NAMALWA (cell line): ENCODE results near the gene ATG16L1.

Experiments used
- DNase-seq: peaks from one replicate; pipeline ENCODE4 v3.0.0-alpha.2; 2015; ENCODE audit warnings: low spot score

Gene ATG16L1

GRCh38 chr2:233227346-233227978 lies 24.0 kb upstream of the ATG16L1 start:
- no peak for DNase-seq

- no peak for DNase-seq
Measured at GRCh38 chr2:233228376-233228775, 23.1 kb upstream of the ATG16L1 start.

DNA sequence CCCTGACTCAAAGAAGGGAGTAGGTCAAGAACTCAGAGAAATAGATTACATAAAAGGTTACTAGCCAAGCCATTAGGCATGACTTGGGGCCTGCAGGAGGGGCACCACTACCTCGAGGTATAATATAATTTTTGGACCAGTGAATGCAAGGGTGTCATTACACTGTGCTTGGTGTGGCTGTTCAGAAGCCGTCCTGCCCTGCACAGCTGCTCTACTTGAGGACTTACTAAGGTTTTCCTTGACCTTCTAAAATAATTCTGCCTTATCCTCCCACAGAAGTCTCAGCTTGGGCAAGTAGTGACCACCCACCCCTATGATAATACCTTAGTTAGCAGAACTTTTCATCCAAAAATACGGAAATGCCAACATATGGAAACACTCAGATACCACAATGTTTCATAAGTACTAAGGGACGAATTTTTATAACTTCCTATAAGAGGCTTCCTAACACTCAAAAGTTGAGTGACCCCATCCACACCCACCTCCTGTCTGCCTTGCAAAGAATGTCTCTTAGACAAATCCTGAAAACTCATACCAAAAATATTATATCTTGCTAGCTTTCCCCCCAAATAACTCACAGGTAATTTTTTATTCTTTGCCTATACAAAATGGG lies 17.7 kb upstream of the ATG16L1 start:
- DNase-seq = no peak

GRCh38 chr2:233234264-233234663 lies 17.2 kb upstream of the ATG16L1 start:
- DNase-seq = no peak

DNA sequence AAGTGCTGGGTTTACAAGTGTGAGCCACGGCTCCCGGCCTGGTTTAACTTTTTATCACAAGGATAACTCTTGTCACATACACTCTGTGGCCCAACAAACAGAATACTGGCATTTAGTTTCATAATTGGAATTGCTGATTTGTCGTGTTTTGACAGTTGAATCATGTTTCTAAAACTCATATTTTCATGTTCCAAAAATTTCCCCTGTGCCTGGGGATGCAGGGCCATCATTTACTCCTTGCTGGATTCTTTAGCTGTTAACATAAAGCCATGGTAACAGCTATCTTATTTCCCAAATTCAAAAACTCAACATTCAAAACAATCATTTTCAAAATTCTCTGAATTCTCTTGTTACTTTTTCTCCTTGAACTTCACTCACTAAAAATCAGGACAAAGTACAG lies 16.5 kb upstream of the ATG16L1 start:
- no peak for DNase-seq

DNA sequence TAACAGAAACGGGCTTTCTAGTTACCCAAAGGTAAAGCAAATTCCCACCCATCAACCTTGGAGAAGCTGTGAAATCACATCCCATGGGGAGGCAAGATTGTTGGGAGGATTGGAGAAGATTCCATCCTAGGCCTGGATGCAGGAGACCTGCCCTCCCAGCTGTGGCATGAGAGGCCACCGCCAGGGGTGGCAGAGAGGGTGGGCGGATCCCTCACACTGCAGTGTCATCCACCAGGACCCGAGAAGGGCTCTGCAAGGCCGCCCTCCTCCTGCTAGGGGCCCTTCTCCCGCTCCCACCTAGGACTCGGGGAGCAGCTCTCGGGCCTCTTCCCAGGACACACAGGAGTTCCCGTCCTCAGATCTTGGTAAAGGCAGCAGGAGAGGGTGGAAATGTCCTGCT lies 15.5 kb upstream of the ATG16L1 start:
- DNase-seq = no peak

DNA sequence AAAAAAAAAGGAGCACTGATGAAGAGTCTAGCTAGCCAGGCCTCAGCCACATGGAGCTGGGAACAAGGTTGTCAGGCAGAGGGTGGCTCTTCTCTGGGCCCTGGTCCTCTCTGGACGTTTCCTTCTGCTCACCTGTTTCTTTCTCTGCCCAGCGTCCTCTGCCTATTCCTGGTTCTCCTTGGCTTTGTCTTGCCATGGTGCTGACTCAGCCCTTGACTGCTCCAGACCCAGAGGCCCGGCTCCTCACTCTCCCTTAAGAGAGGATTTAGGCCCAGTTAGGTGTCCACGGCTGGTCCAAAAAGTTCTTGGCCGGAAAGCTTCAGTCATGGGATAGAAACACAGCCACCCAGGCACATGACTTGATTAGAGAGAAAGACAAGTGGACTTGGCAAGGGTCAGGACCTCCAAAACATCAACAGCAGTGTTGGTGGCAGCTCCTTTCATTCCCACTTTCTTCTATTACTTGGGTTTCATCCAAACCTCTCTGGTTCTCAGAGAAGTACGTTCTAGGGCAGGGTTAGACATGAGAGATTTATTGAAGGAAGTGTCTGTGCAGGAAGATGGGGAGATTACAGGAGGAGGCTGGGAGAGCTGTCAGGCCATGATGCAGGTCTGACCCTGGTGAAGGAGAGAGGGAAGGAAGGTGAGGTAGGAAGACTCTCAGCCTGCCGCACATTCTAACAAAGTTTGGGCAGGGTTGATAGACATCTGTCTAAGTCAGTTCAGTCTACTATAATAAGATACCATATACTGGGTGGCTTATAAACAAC lies 14.5 kb upstream of the ATG16L1 start:
- no peak for DNase-seq

GRCh38 chr2:233240897-233241296 lies 10.6 kb upstream of the ATG16L1 start:
- DNase-seq = no peak

- DNase-seq = no peak
Measured at GRCh38 chr2:233241803-233242202, 9.7 kb upstream of the ATG16L1 start.

GRCh38 chr2:233242231-233242927 lies 9.1 kb upstream of the ATG16L1 start:
- DNase-seq = no peak

- no peak for DNase-seq
Measured at GRCh38 chr2:233243348-233243747, 8.1 kb upstream of the ATG16L1 start.

DNA sequence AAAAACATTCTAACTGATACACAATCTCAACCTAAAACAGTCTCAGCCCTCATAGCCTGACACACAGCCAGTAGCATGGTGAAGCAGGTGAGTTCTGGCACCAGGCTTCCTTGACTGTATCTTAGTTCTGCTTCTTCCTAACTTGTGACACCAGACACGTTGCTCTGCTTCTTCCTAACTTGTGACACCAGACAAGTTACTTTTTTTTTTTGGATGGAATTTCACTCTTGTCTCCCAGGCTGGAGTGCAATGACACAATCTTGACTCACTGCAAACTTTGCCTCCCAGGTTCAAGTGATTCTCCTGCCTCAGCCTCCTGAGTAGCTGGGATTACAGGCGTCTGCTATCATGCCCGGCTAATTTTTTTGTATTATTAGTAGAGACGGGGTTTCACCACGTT lies 6.7 kb upstream of the ATG16L1 start:
- DNase-seq = no peak

GRCh38 chr2:233245406-233245805 lies 6.1 kb upstream of the ATG16L1 start:
- no peak for DNase-seq

DNA sequence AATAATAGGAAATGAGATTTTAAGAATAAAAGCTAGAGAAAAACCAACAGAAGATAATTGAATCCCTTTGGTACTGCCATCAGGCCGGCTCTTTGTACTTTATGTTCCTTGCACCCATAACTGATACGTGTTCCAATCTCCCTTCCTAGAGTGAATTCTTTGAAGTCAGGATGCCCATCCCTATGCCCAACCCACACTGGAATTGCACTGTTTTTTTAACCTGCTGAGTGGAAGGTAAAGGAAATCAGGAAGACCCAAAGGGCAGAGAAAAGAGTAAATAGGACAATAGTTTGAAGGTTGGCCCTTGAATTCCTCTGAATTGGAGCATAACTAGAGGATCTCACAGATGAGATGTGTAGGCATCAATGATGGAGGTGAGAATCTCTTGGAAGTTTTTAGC lies 4.4 kb upstream of the ATG16L1 start:
- no peak for DNase-seq

DNA sequence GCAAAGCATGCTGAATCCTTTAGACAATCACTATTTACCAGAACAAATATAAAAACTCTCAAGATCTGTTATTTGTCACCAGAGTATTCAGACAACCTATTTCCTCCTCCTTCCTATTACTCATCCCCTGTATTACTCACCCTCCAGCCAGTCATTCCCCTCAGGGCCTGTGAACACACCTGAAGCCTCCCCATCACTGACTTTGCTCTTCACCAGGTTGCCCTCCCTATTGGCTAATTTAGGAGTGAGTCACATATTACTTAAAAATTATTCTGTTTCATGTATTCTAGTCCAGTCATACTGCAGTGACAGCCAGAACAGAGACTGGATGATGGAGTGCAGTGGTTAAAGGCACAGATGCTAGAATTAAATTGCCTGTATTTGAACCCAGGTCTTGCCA lies 3.7 kb upstream of the ATG16L1 start:
- no peak for DNase-seq

- no peak for DNase-seq
Measured at GRCh38 chr2:233248999-233249398, 2.5 kb upstream of the ATG16L1 start.

GRCh38 chr2:233250568-233250967 lies 905 bp upstream of the ATG16L1 start:
- no peak for DNase-seq

DNA sequence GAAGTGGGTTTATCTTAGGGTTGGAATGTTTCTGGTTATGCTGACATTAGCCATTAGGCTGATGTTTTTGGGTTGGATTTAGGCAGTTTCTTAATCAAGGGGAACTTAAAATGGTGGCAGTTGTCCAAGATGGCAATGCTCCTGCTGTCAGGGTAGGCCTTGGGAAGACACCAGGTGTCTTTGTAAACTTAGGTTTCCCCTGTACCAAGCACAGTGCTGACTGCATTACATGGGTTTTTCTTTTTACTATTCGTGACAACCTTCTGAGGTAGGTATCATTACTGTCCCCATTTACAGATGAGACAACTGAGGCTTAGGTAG lies 528 bp upstream of the ATG16L1 start:
- no peak for DNase-seq

DNA sequence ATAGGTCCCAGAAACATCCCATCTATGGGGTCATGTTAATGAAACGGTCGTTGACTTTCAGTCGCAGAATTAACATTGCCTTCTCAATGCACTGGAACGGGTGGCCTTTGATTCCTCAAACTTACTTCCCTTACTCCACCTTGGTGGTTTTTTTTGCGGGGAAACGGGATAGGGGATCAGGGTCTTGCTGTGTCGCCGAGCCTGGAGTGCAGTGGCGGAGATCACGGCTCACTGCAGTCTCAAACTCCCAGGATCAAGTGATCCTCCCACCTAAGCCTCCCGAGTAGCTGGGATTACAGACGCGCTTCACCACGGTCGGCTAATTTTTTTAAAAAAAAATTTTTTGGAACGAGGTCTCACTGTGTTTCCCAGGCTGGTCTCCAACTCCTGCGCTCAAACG lies 754 bp downstream of the ATG16L1 start:
- DNase-seq = no peak

DNA sequence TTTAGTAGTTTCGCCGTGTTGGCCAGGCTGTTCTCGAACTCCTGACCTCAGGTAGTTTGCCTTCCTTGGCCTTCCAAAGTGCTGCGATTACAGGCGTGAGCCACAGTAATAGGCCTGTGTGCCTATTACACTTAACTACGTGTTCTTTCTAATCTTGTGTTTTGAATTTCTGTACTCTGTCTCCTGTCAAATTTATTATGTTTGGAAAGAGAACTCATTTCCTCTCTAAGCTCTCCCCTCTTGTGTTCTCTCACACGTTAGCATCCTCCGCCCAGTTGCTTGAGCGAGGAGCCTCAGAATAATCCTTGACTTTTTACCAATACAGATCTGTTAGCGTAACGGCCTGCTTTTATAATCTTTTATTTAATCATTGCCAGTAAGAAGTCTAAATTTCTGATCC lies 3.7 kb downstream of the ATG16L1 start:
- DNase-seq = no peak

DNA sequence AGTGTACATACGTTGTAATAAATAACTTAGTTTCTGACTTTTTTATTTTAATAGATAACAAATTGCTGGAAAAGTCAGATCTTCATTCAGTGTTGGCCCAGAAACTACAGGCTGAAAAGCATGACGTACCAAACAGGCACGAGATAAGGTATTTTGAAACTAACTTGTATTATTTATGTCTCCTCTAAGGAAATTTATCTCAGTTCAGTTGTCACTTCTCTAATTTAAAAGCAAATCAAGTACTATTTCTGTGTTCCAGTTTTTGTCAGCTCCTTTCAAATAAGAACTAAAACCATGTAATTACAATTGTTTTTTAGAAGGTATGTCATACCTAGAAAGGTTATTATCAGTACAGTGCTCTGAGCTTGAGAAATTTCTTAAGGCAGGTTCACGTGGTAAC lies 4.6 kb downstream of the ATG16L1 start:
- DNase-seq = no peak

GRCh38 chr2:233258211-233258610 lies 6.7 kb downstream of the ATG16L1 start:
- DNase-seq = no peak

- DNase-seq = no peak
Measured at GRCh38 chr2:233259730-233260129, 8.3 kb downstream of the ATG16L1 start.
